Skeletal muscle tissue (tissue), 4 donors: ENCODE data around the gene FNDC3B. TPM values are rescaled to one million over a fixed set of nuclear protein-coding genes. Genes with fewer than 3 reads are reported as not detected.
A peak's percentile ranks its signal among the peaks of the same experiment; 100 is the strongest.
"Not testable (repeated sequence)": the region's sequence is repeated elsewhere in the genome, so short reads cannot be mapped to it uniquely, and the experiment has no call there.

Experiments
- H3K27ac ChIP-seq: one replicate; pipeline ENCODE4 v1.7.0; 2013; ENCODE audit warnings: mild to moderate bottlenecking, low read depth, low read length, inconsistent platforms
- H3K27me3 ChIP-seq, 3 donors: one replicate each; pipeline ENCODE4 v1.7.0; 2013; ENCODE audit warnings: low read length in 3 of 3; ENCODE audit not compliant: control insufficient read depth in 3 of 3, insufficient read depth in 3 of 3
- H3K36me3 ChIP-seq, 3 donors: one replicate each; pipeline ENCODE4 v1.7.0; 2013; ENCODE audit warnings: low read length in 3 of 3; ENCODE audit not compliant: control insufficient read depth in 3 of 3, insufficient read depth in 3 of 3
- H3K4me1 ChIP-seq, 3 donors: one replicate each; pipeline ENCODE4 v1.7.0; 2013; ENCODE audit warnings: low read length in 3 of 3, mild to moderate bottlenecking in 3 of 3; ENCODE audit not compliant: control insufficient read depth in 3 of 3, insufficient read depth in 3 of 3
- H3K4me3 ChIP-seq, 3 donors: one replicate each; pipeline ENCODE4 v1.7.0; 2013; ENCODE audit warnings: low read length in 3 of 3
- H3K9ac ChIP-seq, 3 donors: one replicate each; pipeline ENCODE4 v1.7.0; 2013; ENCODE audit warnings: low read length in 3 of 3, mild to moderate bottlenecking in 3 of 3, moderate library complexity in 2 of 3, low read depth in 1 of 3
- H3K9me3 ChIP-seq, 3 donors: one replicate each; pipeline ENCODE4 v1.7.0; 2013; ENCODE audit warnings: low read length in 3 of 3; ENCODE audit not compliant: control insufficient read depth in 3 of 3
- total RNA-seq: library from RNA; depleted of rRNA; stranded (reverse); fragments of >200 nt; gene quantifications from one replicate; pipeline ENCODE4 v1.2.3, GENCODE V29; 2014
- donor health status: Osteomylitis.

Gene FNDC3B
- total RNA-seq, 1 donor from 2014 or later = 140 TPM

DNA sequence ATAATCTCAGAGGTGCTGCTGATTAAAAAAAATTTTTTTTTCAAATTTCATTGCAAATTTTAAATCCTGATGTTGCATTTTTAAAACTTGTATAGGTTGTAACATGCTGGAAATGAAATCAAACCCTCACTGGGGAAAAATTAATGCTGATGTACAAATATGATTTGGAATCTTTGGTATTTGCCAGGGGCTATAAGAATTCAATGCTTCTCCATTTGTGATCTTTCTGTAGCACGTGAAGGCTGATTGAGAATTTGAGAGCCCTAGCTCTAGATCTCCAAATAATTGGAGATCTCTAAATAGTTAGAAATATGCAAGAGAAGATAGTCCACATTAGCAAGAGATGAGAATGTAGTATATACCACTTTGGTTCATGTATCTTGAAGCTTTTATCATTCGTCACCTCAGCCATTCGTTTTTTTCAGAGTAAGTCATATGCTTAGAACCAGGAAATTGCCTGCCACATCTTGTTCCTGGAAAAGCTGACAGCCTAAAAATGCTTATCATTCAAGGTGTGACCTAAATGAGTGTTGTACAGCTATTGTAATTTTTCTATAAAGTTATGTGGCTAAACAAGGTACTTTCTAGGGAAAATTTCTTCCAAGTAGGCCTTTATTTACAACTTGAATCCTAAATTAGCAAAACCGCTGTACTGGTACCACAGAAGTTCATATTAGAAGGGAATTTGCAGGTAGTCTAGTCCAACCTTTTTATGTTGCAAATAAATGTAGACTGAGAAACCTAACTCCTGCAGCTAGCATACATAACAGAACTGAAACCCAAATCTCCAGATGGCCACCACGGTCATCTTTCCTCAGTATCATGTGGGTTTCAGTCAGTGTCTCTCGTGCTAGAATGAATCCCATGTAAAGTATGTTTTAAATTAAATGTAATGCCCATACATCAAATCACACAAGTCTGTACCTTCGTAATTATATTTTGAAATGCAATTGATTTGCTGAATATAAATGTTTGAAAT, 48.5 kb downstream of the FNDC3B start:
- Histone ChIP-seq H3K9me3 (no peaks in the 10 kb centered on the region), H3K27me3 (no peaks in the 10 kb centered on the region), H3K36me3 (peaks cover 0 to 3% (median 0%) of the 10 kb centered on the region in 3 donors), H3K9ac (no peak overlapping the region), H3K4me3 (peak overlapping the region in 1 of 3 donors; percentile 25), H3K27ac (no peak overlapping the region), H3K4me1 (peaks cover 12 to 19% (median 14%) of the 10 kb centered on the region in 3 donors)

DNA sequence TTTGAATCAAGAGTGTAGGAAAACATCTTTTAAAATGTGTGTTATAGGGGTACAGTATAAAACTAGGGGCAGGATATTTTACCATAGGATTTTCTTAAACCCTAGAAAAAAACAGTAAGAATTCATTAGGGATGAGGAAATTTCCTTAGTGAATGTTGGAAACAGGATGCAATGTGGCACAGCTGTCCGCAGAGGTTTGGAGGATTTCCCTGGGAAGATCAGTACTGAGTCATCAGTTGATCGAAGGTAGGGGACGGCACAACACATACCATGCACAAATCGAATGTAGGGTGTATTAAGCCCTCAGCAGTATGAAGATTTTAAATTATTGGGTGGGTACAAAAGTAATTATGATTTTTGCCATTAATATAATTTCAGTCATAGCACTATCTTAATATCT, 49.9 kb downstream of the FNDC3B start:
- Histone ChIP-seq H3K27ac (no peak overlapping the region), H3K4me3 (no peak overlapping the region), H3K4me1 (peaks cover 10 to 15% (median 11%) of the 10 kb centered on the region in 3 donors), H3K27me3 (no peaks in the 10 kb centered on the region), H3K36me3 (no peaks in the 10 kb centered on the region), H3K9me3 (no peaks in the 10 kb centered on the region), H3K9ac (no peak overlapping the region)

DNA sequence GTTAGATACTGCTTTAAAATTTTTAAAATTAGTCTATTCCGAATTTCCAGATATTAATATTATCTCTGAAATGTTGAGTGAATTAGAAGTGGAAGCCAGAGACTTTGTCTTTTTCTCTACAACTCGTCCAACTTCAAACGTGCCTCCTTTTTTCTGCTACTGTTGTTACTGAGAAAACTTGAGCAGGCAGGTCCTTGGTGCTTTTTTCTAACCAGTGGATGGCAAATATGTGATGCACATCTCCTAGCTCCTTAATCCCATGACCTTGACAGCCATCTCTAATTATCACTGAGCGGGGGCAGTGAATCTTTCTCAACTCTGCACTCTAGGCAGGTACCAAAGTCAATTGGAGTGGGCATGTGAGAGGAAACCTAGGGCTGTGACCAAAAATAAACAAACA, 50.7 kb downstream of the FNDC3B start:
- Histone ChIP-seq H3K27ac (no peak overlapping the region), H3K9ac (no peak overlapping the region), H3K36me3 (no peaks in the 10 kb centered on the region), H3K27me3 (no peaks in the 10 kb centered on the region), H3K4me1 (peaks cover 10 to 15% (median 11%) of the 10 kb centered on the region in 3 donors), H3K4me3 (no peak overlapping the region), H3K9me3 (no peaks in the 10 kb centered on the region)

DNA sequence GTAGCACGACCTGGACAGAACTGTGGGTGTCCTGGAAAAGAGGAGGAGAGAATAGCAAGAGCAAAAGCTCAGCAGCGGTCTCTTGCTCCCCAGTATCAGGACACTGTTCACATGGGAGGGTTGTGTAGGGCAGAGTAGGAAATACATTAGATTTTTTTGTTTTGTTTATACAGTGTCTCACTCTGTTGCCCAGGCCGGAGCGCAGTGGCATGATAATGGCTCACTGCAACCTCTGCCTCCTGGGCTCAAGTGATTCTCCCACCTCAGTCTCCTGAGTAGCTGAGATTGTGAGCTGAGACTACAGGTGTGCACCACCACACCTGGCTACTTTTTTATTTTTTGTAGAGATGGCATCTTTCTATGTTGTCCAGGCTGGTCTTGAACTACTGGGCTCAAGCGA, 53.3 kb downstream of the FNDC3B start:
- H3K27me3 ChIP-seq = no peaks in the 10 kb centered on the region
- peaks cover 16 to 25% (median 18%) of the 10 kb centered on the region in 3 donors for H3K4me1 ChIP-seq
- no peak overlapping the region for H3K9ac ChIP-seq
- no peaks in the 10 kb centered on the region for H3K36me3 ChIP-seq
- no peaks in the 10 kb centered on the region for H3K9me3 ChIP-seq
- H3K4me3 ChIP-seq = no peak overlapping the region
- H3K27ac ChIP-seq = no peak overlapping the region

DNA sequence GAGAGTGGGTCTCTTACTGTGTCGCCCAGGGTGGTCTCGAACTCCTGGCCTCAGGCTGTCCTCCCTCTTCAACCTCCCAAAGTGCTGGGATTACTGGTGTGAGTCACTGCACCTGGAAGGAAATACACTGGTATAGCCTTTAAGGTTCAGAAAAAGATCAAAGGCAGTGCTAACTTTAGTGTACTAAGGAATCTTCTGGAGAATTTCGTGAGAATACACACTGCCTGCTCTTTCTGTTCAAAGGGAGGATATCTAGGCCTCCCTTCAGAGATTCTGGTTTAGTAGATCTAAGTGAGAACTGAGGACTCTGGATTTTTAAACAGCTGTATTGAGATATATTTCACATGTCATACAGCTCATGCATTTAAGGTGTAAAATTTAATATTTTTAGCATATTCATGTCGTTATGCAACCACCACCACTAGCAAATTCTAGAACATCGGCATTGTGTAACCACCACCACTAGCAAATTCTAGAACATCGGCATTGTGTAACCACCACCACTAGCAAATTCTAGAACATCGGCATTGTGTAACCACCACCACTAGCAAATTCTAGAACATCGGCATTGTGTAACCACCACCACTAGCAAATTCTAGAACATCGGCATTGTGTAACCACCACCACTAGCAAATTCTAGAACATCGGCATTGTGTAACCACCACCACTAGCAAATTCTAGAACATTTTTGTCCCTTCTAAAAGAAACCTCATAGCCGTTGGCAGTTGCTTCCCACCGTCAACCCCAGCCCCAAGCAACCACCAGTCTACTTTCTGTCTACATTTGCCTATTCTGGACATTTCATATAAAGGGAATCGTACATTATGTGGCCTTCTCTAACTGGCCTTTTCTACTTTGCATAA, 54.4 kb downstream of the FNDC3B start:
- H3K4me3 ChIP-seq, H3K9ac ChIP-seq, H3K27ac ChIP-seq, H3K27me3 ChIP-seq, H3K9me3 ChIP-seq, H3K36me3 ChIP-seq: not testable (repeated sequence)
- H3K4me1 ChIP-seq = peaks cover 19 to 27% (median 20%) of the 10 kb centered on the region in 3 donors

DNA sequence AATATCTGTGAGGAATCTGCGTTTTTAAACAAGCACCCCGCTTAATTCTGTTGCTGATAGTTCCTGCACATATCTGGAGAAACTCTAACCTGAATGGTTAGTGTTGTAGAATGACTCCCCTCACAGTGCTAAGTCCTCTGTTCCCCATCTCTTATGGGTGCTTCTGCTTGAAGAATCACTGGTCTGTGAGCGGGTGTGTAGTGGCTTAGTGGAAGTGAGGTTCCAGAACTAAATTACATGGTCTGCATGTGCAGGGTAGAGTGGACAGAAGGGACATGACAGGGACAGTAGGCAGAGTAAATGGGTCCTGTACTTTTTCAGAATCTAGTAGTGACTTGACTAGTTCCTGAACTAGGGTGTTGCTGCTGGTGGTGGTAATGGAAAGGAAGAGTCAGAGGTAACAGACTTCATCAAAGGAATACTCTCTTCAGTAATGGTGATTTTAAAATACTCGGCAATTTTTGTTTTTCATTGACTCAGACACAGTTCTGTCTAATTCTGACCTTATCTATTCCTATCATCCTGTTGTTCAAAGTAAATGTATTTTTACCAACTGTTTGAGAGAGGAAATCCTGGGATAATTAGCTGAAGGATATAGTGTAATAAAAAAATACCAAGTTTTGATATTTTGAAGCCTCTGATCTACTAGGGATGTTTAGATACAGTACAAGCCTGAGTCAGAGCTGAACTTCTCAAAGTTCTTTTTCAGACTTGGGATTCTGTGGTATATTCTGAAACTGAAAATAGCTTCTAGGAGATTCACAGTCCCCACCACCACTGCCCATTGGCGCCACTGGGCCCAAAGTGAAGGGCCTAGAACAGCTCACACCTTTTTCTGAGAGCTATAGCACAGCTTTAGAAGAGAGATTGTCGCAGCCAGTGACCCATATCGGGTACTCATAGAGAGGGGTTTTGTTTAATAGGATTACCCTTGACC, 55.5 kb downstream of the FNDC3B start:
- H3K27ac ChIP-seq = peak overlapping the region; percentile 13
- H3K4me3 ChIP-seq = no peak overlapping the region
- H3K9me3 ChIP-seq = no peaks in the 10 kb centered on the region
- H3K4me1 ChIP-seq = peaks cover 25 to 33% (median 29%) of the 10 kb centered on the region in 3 donors
- H3K27me3 ChIP-seq = no peaks in the 10 kb centered on the region
- no peaks in the 10 kb centered on the region for H3K36me3 ChIP-seq
- H3K9ac ChIP-seq = no peak overlapping the region

DNA sequence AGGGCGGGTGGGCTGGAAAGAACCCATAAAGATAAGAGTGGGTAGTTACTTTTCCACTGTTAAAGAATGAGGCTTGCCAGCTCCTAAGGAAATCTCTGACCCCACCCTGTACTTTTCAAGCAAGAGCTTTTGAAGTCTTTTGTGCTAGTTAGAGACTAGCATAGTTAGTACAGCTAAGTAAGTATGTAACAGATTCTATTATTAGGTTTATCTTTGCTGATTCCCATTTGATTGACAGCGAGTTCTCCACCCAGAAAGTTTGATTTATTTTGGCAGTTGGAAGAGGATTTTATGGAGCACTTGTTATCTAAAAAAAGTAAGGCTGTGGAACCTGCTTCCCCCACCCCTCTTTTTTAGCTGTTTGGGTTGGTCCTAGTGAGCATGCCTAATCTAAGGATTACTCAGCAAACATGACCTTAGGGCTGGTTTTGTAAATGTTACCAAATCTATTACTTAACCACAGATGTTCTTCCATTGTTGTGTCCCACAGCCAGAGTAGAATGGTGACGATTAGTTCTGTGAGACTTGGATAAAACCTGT, 57.6 kb downstream of the FNDC3B start:
- H3K9ac ChIP-seq = peak overlapping the region in 1 of 3 donors; percentile 36
- no peaks in the 10 kb centered on the region for H3K9me3 ChIP-seq
- no peaks in the 10 kb centered on the region for H3K36me3 ChIP-seq
- peak overlapping the region; percentile 42 for H3K27ac ChIP-seq
- H3K4me3 ChIP-seq = no peak overlapping the region
- H3K27me3 ChIP-seq = no peaks in the 10 kb centered on the region
- peaks cover 22 to 37% (median 33%) of the 10 kb centered on the region in 3 donors for H3K4me1 ChIP-seq

DNA sequence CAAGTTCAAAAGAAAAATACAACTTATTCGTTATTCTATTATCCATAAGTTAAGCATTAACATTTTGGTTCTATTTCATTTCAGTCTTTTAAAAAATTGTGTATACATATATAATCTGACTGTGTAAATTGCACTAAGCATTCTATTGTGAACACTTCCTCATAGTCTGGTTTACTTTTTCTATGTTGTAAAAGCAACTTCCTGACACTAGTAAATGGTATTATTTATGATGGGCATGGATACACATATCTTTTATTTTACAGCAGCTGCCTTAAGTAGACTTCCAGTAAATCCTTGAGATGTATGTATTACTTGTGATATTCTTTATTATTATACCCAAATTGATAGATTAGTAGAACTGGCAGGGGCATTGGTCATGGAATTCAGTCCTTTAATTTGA, 58.2 kb downstream of the FNDC3B start:
- H3K4me3 ChIP-seq = no peak overlapping the region
- H3K9me3 ChIP-seq = no peaks in the 10 kb centered on the region
- no peaks in the 10 kb centered on the region for H3K27me3 ChIP-seq
- H3K4me1 ChIP-seq = peaks cover 22 to 37% (median 33%) of the 10 kb centered on the region in 3 donors
- no peak overlapping the region for H3K9ac ChIP-seq
- H3K36me3 ChIP-seq = no peaks in the 10 kb centered on the region
- no peak overlapping the region for H3K27ac ChIP-seq
